ENCODE measurements around the gene TH. TPM values are rescaled to one million over a fixed set of nuclear protein-coding genes. Genes with fewer than 3 reads are reported as not detected.
A peak's percentile ranks its signal among the peaks of the same experiment; 100 is the strongest.

The TH gene
- polyA plus RNA-seq, 10 donors = 0.21 to 1.2 (median 0.65) TPM

DNA sequence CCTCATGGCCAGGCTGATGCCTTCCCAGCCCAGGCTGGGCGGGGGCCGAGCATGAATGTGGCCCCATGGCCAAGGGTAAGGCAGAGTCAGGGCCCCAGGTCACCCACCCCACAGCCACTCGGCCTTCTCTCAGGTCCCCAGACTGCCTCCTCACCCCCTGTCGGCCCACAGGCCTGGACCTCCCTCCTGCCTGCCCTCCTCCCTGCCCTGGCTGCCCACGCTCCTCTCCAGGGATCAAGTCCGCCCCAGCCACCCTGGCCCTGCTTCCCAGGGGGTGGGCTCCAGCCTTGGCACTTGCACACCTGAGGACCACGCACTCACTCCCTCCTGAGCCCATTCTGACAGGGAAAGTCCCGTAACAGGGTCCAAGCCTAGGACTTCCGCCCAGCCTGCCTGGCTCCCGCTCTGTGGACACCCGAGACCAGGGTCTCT lies 37.8 kb upstream of the TH start:
- DNase-seq = no peak

DNA sequence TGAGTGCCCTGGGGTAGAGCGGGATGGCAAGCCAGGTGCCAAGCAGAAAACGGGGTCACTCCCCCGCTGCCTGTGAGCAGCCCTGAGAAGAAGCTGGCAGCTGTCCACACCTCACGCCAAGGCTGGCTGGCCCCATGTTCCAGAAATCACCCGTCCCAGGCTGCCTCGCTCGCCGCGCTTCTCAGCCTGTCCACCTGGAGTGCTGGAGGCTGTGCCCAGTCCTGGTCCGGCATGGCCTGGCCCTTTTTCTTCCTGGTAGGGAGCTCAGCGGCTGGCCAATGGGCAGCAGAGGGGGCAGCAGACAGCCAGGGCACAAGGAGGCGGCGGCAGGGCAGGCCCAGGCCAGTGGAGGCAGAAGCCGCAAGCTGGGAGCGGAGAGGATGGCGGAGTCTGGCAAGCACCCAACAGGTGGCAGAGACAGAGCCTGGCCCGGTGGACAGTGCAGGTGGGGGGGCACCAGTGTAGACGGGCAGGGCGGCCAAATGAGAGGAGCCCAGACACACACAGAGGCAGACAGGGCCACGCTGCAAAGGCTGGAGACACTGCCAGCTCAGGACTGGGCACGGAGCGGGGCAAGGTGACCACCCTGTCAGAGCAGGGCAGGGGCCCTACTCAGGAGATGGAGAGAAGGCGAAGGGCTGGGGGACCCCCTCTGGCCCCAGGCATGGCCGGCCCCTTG lies 37.2 kb upstream of the TH start:
- DNase-seq = peak in 1 of 3 donors; percentile 5

DNA sequence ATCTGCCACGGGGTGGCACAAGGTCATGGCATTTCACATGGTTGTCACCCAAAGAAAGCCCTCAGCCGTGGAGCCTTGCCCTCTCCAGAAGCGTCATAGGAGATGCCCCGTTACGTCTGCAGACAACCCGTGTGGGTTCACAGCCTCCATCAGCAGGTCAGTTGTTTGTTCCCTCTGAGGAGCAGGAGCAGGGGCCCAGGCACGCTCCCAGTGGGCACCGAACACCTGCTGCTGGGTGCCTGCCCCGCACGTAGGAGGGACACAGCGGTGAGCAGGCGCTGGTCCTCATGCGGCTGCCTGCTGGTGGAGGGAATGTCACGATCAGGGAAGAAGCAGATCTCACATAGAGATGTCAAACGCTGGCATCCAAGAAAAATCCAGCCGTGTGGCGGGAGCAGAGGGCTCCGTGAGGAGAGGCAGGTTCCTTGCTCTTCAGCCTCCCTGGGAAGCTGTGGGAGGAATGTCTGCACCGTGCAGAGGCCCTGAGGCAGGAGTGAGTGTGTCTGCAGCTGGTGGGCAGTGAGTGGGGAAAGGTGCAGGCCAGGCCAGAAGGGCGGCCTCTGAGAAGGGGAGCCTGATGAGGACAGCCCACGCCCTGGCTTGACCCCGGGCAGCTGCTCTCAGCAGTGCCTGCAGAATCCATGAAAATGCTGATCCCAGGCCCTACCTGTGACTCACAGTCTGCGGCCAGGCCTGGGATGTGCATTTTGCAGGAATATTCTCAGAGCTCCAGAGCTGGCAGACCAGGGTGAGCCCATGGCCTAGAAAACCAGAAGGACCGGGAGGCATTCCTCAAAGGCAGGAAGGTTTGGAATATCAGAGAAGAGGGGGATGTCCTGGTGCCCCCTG lies 36.4 kb upstream of the TH start:
- DNase-seq = peak in 1 of 3 donors; percentile 0

DNA sequence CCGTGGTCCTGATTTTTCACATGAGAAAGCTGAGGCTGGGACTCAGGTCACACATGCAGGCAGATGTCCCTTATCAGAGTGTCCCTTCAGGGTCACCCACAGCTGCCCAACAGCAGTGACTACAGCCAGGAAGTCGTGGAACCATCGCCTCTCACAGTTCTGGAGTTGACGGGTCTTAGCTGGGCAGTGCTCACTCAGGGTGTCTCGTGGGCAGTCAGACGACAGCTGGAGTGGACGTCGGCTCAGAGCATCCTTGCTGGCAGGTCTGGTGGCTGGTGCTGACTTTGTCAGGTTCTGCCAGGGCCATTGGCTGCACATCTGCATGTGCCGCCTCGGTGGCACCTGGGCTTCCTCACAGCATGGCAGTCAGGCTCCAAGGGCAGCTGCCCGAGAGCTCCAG lies 35.6 kb upstream of the TH start:
- DNase-seq = peak in 1 of 3 donors; percentile 0

DNA sequence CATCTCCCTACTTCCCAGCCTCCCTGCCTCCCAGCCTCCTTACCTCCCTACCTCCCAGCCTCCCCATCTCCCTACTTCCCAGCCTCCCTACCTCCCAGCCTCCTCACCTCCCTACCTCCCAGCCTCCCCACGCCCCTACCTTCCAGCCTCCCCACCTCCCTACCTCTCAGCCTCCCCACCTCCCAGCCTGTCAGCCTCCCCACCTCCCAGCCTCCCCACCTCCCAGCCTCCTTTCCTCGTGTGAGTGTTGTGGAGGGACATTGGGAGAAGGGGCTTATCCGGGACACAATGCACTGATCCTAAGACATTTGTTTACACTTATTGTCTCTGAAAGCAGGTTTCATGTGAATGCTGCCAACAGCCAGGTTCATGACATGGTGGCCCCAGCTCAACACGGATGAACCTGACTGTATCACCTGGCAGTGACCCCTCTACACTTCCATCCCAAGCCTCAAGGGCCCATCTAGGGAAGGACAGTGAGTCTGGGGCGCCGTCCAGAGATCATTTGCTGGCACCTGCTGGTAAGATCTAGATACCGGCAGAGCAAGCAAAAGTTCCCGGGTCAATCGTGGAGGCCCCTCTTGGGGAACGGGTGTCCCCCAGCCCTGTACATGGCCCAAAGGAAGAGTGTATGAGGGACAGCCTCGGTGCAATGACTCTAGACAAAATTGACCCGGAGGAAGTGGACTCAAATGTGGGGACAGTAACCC lies 34.5 kb upstream of the TH start:
- no peak for DNase-seq

DNA sequence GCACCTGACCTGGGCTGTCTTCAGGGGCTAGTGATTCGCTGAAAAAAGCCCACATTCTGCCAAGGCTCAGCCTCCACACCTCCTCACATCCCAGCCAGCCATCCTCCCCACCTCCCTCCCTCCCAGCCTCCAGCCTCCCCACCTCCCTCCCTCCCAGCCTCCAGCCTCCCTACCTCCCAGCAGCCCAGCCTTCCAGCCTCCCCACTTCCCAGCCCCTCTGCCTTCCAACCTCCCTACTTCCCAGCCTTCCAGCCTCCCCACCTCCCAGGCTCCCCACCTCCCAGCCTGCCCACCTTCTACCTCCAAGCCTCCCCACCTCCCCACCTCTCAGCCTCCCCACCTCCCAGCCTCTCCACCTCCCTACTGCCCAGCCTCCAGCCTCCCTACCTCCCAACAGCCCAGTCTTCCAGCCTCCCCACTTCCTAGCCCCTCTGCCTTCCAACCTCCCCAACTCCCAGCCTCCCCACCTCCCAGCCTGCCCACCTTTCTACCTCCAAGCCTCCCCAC lies 33.7 kb upstream of the TH start:
- DNase-seq = no peak

DNA sequence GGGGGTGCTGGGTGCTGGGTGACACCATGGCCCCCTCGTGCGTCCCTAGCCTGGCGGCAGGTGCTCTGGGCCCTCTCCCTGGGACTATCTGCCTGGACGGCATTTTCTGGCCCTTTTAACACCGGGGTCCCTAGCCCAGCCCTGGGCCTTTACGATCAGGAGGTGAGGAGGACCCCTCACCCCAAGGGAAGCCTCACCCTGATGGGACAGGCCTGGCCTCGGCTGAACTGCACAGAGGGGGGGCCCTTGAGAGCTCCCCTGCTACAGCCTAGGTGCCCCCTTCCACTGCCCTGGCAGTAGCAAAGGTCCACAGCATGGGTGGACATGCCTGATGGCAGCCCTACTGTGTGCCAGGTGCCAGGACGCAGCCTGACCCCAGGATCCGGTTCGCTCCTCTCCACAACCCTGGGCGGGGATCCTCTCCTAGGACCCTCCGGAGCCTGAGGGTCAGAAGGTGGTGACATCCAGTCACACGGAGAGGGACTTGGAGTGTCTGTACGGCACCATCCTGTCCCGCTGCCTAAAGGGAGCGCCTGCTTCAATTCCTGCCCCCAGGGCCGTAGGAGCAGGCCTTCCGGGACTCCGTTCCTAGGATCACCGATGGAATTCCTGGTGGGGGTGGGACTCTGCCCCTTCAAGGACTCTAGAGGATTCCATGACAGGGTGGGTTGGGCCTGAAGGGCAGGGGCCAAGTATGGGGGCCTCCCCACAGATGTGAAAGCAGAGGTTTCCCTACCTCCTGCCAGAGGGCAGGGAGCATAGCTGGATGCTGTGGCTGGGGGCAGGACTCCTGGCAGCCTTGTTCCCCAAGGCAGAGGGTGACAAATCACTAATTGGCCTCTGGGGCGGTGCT lies 33.0 kb upstream of the TH start:
- no peak for DNase-seq

DNA sequence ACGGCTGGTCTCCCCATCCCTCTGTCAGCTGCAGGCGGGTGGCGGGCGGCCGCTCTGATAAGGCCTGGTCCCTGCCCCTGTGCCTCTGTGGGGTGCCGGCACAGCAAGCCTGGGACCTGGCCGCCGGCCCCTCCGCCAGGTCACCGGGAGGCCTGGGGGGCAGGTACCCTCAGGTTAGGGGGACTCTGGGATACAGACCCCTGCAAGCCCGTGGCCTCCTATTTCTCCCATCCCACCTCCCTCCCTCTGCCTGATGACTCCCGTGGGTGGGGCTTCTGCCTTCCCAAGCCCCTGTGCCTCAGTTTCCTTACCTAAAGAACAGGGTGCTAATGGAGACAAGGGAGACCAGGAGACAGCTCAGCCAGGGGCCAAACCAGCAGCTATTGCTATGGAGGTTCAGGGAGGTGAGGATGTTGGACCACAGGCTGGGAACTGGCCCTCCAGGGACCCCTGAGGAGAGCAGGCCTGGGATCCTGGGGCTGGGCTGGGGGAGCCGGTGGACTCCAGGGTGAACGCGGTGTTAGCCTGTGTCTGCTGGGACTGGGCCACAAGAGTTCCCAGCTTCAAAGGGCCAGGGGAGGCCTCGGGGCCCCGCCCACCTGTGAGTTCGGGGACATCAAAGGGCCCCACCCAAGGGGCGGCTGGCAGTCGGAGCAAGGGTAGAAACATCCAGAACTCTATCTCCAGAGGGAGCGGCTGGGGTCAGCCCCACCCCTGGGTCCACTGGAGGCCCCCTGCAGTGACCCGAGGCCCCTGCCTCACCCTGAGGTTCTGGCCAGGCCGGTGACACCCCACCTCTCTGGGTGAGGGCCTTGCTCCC lies 32.0 kb upstream of the TH start:
- DNase-seq = no peak

DNA sequence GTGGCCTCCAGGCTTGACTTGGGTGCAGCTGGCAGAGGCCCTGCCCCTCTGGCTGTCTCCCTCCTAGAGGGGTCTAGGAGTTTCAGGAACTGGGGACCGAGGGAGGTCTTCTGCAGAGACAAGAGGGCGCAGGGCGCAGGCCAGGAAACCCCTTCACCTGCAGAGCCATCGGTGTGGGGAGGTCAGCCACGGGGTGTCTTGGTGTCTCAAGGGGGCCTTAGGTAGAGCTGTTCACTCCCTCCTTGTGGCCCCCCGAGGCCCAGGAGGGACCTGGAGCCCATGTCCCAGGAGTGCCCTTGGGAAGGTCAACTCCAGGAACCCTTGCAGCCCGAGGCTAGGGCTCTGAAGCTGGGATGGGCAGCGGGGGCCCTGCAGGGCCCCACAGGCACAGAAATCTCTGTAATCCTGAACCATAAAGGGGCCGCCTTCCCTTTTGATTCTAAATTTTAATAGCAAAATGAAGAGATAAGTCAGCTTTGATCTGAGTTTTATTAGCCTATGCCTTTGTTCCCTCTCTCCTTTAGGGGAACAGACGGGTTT lies 31.4 kb upstream of the TH start:
- DNase-seq = no peak

DNA sequence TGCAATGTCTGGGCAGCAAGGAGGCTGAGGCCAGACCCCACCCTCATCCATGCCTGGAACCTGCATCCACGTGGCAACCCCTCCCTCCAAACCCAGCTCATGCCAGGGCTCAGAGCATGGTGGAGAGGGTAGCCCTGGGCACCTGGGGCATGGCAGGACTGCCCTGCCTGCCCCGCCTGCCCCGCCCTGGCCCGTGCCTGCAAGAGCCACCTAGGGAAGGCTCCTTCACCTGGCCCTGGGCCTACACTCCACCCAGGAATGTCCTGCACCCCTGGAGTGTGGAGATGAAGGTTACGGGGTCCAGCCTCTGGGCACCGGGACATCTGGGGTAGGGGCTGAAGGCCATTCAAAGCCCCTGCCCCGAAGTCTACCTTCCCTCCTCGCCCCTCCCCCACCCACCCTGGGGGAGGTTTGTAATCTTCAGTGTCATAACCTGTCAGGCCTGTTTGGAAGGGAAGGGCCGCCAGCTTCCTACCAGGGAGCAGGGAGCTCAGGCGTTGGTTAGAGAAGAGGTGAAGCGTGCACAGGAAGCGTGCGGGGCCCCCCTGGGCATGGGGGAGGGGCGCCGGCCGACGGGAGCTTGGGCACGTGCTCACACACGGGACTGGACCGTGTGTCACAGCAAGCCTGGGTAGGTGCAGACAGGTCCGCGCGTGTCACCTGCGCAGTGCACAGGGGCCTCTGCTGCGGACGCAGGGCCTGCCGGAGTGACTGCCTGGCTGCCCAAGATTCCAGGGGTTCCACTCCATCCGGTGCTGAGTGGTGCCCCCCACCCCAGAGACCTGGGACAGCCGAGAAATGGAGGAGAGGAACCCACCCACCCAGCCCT lies 30.7 kb upstream of the TH start:
- no peak for DNase-seq

DNA sequence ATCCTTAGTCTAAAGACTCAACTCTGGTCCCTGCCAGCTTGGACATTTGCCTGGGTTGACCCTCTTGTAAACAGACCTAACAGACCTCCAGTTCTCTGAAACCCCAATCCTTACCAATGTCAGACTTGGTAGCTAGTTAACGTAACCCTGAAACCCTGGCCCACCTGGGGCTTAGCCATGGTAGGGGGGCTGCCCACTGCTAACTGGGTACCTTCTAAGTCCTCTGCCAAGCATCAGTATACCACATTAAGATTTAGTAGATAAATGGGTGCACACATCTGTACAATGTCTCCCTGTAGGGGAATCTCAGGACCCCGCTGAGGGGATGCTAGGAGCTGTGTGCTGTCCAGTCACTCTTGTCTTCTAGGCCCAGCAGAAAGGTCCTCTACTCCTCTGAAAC lies 29.9 kb upstream of the TH start:
- no peak for DNase-seq

DNA sequence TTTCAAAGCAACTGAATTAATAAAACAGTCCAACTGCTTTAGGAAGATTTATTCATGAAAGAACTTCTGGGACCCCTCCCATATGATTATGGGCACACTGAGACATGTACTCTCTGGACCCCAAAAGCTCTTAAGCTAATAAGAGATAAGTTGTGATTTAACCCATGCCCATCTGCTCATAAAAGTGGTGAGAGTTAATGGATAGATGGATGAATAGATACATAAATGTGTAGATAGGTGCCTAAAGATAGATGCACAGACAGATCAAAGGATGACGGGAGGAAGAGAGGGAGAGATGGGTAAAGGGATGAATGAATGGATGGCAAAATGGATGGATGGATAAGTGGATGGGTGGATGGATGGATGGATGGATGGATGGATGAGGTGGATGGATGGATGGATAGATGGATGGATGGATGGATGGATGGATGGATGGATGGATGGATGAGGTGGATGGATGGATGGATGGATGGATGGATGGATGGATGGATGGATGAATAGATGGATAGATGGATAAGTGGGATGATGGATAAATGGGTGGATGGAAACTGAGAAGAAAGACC lies 29.4 kb upstream of the TH start:
- no peak for DNase-seq

DNA sequence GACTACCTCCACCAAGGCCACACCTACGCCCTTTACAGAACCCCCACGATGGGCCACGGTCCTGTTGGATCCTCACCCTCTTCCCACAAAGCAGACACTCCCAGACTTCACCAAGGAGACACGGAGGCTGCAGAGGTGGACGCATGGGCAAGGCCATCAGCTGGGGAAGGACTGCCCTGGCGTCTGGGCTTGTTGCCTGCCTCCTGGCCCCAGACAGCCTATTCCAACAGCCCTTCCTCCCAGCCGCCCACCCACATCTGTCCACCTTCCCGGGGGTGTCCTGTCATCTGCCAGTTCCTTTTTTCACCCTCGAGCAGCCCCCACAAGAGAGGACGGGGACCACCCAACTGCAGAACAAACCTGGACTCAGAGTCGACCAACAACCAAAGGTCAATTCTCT lies 28.9 kb upstream of the TH start:
- DNase-seq = no peak

DNA sequence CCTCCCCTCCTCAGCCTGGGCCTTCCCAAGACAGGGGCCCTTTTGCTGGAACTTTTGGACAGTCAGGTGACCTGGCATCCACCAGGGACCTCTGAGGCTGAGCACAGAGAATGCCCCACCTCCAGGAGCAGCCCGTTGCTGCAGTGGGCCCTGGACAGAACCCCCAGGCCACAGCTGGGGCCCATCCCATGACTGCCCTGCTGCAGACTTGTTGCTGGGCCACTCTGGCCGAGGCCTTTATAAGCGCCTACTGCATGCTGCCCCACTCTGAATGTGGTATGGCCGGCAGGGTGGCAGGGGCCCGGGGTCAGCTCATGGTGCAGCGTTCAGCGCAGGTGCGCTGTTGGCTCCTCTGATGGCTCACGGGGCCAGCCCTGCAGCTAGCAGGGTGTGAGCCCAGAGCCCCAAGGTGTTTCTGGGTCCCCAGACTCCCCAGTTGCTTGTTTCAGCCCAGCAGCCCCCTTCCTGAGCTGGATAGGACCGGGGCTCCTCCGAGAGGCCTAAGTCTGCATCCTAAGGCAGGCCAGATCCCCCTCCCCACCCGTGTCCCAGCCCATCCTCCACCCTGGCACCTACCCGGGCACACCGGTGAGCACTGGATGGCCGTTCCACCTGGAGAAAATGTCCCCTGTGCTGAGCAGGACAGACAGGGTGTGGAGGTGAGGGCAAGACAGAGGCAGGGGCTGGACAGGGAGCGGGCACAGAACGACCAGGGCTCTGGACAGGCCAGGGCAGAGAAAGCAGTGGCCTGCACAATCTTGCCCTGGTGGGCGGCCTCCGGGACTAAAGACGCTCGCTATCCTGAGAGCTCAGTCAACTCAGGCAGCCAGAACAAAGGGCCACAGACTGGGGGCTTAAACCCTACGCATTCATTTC lies 28.1 kb upstream of the TH start:
- no peak for DNase-seq

DNA sequence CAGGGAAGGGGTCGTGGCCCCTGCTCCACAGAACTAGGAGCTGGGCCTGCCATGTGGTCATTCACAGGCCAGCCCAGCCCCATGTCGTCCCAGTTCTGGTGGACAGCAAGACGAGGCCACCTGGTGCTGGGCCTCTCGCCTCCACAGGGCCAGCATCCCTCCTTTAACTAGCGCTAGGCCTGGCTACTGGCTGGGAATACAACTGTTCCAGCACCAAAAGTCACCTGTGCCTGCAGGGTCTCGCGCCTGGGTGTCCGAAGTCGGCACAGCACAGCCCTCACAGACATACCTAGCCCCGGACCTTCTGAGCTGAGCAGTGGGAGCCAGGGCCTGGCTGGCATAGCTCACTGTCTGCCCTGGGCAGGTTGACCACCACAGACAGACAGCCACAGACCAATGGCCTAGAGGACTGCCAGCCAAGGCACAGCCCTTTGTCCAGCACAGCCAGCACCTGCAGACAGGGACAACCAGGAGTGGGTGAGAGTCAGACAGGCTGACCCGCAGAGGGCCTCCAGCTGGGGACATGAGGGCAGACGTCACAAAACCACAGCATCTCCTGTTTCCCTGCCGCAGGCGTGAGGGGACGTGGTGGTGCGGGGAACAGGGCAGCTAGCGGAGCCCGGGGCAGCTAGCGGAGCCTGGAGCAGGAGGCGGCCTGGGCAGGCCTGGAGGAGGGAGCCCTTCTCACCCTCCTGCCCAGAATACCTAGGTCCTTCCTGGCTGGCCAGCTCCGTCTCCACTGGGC lies 27.2 kb upstream of the TH start:
- DNase-seq = no peak

DNA sequence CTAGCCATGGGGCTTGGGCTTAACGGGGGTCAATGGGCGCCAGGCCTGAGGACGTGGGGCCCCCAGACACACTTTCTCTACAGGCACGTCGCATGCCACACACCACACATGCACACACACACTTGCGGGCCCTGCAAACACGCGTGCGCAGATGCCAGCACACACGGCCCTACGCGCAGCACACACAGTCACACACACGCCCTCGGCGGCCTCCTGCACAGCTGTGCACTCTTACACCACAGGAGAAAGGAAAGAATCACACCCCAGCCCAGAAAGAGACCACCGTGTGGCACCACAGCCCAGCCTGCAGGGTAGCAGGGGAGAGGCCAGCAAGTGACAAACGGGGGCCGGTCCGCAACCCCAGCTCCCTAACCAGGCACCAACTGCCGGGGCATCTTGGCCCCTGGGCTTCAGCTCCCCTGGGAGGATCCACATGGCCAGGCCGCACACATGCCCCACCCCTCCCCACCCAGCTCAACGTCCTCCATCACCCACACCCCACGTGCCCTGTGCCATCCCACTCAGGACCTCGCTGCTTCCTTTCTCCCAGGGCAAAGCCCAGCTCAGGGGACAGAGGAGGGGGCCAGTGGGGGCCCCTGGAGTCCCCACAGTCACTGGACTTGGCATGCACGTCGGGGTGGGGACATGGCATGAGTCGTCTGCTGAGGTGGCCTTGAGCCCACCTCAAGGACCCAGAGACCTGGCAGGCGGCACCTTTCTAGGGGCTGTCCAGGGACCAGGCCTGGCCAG lies 26.3 kb upstream of the TH start:
- DNase-seq = no peak

Measured in muscle of back (tissue), 11 donors.